SHP77 treated with DMSO at 0.1 percent for 48 hours (cell line): ENCODE data around the gene ASS1.
A peak's percentile ranks its signal among the peaks of the same experiment; 100 is the strongest.

Experiments used
- DNase-seq: peaks from one replicate; lab custom pipeline; 2025; lab: John Stamatoyannopoulos, UW

The ASS1 gene

DNA sequence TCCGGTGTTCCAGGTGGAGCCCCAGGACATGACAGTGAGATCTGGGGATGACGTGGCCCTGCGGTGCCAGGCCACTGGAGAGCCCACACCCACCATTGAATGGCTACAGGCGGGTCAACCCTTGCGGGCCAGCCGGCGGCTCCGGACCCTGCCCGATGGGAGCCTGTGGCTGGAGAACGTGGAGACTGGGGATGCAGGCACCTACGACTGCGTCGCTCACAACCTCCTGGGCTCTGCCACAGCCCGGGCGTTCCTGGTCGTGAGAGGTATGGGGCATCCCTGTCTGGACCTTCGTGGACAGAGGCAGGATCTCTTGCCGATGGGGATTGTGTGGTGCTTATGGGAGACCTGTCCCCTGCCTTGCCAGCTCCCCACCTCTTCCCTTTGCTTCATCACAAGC lies 26.0 kb upstream of the ASS1 start:
- no peak for DNase-seq

DNA sequence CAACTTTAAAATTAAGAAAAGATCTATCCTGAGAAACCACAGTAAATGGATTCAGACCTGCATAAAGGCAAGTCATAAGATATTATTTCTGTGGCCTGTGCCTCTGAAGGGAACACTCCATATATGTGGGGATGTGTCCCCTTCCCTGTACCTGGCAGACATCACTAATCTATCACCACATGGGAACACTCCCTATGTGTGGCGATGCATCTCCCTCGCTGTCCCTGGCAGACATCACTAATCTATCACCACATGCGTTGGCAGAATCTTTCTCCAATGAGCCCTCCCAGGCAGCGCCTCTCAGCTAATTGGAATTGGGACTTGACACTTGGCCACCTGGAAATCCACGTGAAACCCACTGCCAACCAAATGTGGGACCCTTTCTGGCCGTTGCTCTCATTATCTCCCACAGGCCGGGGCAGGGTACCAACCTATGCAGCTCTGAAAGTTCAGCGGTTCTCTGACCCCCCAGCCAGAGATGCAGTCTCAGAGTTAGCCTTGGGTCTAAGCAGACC lies 25.2 kb upstream of the ASS1 start:
- no peak for DNase-seq

DNA sequence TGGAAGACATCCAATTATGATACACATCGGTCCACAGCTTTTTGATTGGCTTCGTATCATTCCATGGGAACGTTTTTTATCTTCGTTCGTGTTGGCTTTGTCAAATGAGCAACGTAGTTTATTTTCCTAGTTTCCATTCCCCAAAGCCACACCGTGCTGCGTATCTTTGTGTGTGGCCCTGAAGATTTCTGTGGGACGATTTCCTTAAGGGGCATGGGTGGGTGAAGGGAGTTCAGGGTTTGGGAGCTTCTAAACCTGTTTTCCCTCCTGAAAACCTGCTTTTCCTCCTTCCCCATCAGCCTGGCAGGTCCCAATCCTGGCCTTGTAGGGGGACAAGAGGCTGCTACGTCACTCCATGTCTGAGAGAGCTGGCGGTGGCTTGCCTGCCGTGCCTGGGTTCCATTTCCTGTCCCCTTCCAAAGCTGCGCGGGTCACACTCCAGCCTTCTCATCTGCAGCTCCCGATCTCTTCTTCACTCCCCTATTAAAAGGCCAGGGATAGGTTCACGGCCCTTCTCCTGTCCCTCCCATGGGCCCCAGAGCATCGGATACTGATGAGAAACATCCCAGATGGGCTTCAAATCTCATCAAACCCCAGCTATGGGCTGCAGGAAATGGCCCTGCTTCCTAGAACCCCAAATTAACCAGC lies 23.5 kb upstream of the ASS1 start:
- DNase-seq, result no peak

DNA sequence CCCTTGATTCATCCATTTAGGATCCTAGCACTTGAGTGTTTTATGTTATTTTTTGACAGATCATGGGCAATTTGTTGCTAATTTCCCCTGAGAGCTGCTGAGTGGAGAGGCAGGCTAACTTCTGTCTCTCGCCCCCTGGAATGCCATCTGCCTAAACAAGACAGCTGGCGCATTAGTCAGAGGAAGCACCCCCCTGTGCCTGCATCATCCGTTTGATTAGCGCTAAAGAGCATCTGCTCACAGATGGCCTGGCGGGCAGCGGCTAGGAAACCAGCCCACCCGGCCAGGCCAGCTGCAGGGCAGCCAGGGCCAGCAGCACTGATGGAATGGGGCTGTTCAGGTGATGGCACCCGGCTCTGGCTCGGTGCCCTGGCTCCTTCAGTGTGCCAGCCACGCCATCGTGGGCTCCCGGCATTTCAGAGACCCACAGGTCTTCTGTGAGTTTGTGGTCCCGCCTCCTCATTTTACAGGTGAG lies 22.9 kb upstream of the ASS1 start:
- peak; percentile 69 for DNase-seq

DNA sequence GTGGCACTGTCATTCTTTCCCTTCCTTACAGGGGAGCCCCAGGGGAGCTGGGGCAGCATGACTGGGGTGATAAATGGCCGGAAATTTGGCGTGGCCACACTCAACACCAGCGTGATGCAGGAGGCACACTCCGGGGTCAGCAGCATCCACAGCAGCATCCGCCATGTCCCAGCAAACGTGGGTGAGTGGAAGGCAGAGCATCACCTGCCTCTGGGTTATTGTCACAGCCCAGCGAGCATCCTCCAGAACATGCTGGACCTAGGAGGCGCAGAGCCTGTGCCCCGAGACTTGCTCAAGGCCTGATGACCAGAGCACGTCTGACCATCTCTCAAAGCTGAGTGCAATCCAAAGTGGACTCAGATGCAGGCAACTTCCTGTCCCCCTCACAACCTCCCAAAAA lies 22.2 kb upstream of the ASS1 start:
- DNase-seq, result no peak

DNA sequence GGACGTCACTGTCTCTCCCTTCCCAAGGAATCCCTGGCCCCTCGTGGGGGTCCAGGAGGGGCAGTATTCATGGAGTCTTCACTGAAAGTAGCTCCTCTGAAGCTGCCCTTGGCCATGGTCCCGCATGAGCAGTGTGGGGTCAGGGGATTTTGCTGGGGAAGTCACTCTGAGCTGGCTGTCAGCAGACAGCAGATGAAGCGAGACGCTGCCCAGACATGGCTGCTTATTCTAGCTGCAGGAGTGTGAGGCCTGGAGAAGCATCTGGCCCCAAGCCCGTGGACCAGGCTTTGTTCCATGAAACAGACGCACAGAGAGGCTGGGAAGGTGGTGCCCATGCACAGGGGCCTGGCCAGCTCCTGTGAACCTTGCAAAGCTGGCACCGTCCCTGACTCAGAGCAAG lies 21.5 kb upstream of the ASS1 start:
- no peak for DNase-seq

DNA sequence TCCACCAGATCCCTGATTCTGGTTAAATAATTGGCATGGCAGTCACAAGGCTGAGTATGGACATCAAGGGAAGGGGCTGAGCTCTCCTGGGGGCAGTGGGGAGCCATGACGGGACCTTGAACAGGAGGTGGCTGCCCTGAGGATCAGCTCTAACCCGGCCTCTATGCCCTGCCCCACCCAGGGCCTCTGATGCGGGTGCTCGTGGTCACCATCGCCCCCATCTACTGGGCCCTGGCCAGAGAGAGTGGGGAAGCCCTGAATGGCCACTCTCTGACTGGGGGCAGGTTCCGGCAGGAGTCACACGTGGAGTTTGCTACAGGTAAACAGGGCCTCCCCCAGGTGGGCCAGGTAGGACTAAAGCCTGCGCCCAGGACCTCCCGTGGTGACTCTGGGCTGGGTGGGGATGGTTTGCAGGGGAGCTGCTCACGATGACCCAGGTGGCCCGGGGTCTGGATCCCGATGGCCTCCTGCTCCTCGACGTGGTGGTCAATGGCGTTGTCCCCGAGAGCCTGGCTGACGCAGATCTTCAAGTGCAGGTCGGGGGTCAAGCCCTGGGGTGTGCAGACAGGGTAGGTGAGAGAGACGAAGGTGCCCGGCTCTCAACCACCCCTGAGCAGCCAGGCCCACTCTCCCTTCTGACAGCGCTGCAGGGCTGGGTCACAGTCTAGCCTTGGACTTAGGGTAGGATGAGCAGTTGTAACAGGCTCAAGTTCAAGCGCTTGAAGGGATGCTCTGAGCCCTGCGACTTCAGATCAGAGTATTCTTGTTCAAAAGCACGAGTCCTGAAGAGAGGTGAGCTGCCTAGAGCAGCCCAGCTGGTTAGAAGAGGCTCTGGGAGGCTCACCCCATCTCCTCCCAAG lies 19.9 kb upstream of the ASS1 start:
- no peak for DNase-seq

DNA sequence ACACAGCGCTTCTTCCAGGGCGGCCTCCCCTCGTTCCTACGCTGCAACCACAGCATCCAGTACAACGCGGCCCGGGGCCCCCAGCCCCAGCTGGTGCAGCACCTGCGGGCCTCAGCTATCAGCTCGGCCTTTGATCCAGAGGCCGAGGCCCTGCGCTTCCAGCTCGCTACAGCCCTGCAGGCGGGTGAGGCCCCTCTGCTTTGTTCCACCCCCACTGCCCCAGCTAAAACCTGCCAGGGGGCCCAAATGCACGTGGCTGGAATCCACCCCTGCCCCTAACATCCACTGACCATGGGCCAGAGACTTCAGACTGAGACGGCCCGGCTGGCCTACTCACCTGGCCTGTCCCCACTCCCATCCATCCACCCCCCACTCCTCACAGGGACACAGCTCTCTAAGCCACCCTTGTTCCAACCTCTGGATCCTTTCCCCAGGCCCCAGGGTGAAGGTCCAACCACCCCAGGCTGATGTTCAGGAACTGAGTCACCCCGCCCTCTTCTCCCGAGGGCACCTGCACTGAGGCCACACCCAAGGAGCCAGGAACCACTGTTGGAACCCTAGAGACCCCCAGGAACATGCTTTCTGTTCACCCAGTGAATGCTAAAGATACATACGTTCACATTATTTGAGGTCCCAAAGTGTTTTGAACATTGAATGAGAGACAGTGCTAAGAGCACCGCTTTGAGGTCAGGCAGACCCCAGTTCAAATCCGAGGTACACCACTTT lies 18.9 kb upstream of the ASS1 start:
- DNase-seq, result no peak

DNA sequence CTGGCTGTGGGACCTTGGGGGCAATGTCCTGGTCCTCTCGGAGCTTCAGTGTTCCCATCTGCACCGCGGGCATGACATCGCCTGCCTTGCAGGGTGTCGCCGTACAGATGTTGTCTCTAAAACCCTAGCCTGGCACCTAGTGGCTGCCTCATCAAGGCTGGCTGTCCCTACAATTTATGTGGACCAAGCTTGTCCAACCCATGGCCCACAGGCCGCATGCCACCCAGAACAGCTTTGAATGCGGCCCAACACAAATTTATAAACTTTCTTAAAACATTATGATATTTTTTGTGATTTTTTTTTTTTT lies 18.3 kb upstream of the ASS1 start:
- DNase-seq, result no peak

DNA sequence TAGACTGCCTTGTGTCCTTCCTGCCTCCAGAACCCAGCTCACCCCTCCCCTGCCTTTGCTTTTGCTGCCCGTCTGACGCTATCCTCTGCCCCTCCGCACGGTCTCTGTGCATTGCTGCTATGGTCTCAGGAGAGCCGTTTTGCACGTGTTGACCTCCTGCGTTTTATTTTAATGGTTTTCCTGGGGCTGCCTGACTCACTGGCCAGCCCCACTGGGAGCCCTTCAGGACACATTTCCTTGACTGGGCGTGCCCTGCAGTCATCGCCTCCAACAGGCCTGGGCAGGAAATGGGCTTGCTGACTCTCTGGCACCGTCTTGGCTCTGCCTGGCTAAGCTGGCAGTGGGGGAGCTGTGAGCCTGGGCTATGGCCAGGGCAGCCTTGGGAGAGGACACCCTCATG lies 17.9 kb upstream of the ASS1 start:
- DNase-seq, result no peak

DNA sequence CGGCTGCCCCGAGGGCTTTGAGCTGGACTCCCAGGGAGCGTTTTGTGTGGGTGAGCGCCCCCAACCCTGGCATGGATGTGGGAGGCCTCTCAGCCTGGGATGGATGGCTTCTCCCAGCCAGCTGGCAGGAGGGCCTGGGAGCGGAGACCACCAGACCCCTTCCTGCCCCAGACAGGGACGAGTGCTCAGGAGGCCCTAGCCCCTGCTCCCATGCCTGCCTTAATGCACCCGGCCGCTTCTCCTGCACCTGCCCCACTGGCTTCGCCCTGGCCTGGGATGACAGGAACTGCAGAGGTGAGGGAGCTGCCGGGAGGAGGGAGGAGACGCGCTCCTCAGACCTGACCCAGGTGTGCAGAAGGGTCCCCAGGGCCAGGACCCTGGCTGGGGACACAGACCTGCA lies 17.4 kb upstream of the ASS1 start:
- DNase-seq, result no peak

DNA sequence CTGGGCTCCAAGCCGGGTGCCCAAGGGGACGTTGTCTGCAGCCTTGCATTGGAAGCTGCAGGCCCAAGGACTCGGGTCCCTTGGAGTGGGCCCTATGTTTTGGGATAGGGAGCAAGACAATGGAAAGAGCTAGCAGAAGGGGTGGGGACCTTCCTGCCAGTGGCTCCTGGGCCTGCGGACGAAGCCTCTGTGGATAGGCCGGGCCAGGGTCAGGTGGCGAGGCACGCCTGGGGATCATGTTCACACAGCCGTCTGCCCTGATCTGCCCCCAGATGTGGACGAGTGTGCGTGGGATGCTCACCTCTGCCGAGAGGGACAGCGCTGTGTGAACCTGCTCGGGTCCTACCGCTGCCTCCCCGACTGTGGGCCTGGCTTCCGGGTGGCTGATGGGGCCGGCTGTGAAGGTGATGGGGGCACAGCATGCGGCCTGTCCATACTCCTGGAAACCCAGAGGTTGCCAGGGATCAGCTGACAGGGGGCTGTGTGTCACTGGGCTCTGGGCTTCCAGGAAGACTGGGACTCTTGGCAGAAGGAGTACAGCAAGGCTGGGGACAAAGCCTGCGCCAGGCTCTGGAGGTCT lies 16.6 kb upstream of the ASS1 start:
- no peak for DNase-seq

DNA sequence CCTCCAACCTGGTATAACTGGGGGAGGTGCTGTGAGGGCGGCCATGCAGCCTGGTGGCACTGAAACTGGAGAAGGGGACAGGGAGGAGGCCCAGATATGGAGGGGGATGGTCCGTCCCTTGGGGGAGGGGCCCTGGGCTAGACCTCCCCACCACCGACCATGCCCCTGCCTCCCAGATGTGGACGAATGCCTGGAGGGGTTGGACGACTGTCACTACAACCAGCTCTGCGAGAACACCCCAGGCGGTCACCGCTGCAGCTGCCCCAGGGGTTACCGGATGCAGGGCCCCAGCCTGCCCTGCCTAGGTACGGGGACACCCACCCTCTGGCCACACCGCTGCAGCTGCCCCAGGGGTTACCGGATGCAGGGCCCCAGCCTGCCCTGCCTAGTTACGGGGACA lies 15.4 kb upstream of the ASS1 start:
- no peak for DNase-seq

DNA sequence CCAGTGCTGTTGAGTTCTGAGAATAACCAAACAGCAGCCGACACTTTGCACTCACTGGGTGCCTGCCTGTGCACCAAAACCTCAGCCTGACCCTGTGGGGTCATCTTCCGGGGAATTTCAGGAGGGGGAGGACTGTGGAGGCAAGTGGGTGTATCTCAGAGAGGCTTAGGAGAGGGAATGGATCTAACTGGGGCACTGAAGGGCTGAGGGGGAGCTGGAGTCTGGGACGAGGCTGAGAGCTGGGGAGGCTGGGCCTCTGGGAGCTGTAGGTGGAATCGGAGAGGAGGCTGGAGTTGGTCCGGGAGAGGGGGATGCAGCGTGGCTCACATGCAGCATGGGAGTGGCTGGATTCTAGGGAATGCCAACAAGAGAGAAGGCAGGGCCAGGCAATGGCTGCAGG lies 14.9 kb upstream of the ASS1 start:
- DNase-seq, result no peak

DNA sequence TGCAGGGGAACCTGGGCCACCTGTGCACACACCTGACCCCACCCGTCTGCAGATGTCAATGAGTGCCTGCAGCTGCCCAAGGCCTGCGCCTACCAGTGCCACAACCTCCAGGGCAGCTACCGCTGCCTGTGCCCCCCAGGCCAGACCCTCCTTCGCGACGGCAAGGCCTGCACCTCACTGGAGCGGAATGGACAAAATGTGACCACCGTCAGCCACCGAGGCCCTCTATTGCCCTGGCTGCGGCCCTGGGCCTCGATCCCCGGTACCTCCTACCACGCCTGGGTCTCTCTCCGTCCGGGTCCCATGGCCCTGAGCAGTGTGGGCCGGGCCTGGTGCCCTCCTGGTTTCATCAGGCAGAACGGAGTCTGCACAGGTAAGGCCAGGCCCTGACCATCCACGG lies 14.5 kb upstream of the ASS1 start:
- no peak for DNase-seq

DNA sequence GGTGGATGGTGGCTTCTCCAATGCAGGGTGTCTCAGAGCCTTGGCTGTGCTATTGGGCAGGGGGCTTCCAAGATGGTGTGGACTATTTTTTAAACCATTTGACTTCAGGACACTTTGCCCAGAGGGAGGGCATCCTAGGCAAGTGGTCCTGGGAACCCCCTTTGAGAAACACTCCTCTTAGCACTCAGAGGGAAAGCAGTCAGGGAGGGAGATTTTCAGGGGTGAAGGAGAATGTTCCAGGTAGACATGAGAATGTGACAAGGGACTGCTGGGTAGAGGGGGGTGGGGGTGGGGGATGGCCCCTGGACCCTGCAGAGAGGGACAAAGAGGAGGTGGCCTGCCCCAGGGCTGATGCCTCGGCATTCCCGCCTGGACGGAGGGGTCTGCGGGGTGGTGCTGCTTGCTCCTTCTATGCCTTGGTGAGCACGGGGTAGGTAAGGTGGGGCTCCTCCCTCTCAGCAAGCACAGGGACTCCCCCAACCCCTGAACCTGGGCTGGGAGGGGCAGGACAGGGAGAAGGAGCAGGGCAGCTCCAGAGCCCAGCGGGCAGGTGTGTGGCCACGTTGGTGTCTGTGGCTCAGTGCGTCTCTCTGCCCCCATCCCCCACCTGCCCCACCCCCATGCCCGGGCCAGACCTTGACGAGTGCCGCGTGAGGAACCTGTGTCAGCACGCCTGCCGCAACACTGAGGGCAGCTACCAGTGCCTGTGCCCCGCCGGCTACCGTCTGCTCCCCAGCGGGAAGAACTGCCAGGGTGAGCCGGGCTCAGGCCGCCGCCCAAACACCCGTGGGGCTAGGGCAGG lies 13.8 kb upstream of the ASS1 start:
- DNase-seq, result no peak

DNA sequence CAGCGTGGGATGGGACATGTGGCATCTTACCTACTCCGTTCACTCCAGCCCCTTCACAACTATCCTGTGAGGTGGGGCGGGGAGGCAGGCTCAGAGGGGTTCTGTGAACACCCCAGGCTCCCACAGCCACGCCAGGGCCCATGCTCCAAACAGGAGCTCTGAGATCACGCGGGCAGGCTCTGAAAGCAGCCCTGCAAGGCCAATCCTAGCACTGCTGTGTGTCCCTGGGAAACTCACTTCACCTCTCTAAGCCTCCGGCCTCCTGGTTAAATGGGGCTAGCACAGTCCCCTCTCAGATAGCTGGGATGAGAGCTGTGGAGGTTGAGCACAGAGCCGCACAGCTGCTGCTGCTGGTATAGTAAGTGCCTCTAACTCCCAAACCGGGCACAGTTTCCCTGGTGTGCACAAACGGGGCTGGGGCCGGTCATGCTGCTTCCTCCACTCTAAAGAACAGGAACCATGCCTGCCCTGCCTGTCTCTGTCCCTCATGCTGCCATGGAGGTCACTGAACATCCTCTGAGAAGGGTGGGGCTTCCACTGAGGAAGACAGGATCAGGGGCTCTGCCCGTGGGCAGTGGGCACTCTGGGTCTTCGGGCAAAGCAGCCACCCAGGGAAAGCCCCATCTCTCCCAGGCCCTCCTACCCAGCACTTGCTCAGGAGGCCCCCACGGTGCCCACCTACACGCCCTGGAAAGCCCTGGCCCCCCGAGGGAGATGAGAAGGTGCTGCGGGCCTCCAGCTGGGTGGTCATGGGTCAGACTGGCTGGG lies 13.0 kb upstream of the ASS1 start:
- no peak for DNase-seq

DNA sequence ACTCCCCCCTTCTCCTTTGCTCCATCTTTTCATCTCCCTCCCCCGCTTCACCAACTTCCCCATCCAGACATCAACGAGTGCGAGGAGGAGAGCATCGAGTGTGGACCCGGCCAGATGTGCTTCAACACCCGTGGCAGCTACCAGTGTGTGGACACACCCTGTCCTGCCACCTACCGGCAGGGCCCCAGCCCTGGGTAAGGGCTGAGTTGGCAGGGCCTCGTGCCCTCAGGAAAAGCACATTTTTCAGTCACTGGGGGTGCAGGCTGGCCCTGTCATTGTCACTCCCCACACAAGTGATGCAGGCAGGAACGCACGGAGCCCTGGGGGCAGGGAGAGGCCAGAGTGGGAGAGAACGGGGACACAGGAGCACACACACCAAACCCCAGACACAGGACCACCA lies 12.4 kb upstream of the ASS1 start:
- no peak for DNase-seq

DNA sequence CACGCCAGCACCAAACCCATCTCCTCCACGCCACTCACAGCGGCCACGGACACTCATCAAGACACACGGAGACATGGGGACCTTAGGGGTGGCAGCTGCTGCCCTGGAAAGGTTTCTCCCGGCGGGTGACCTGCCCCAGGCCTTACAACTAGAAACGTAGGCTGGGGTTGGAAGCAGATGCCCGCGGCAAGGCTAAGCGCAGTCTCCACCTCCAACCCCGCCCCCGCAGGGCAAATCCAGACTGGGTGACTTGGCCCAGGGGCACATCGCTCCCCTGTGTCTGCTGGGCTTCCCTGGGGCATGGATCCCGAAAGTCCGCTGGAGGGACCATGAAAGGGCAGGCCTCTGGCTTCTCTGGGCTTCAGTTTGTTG lies 12.0 kb upstream of the ASS1 start:
- DNase-seq, result no peak

DNA sequence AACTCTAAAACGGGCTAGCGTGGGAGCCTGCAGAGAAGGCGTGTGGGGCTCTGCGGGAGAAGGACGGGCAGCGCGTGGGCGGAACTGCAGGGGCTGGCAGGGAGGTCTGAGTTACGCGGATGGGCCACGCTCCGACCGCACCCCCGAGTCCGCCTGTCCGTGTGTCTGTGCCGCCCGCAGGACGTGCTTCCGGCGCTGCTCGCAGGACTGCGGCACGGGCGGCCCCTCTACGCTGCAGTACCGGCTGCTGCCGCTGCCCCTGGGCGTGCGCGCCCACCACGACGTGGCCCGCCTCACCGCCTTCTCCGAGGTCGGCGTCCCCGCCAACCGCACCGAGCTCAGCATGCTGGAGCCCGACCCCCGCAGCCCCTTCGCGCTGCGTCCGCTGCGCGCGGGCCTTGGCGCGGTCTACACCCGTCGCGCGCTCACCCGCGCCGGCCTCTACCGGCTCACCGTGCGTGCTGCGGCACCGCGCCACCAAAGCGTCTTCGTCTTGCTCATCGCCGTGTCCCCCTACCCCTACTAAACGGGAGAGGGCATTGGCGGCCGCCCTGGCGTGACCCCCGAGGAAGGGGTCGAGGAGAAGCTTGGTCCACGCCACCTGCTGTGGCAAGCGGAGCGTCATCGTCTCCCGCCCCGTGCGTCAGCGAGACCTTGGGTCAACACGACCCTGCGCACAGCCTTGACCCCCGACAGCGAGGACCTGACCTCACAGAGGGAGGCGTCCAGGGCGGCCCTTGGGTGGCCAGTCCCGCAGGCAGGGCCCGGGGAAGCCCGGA lies 11.4 kb upstream of the ASS1 start:
- no peak for DNase-seq
